GM18858 (cell line): ENCODE measurements around the gene ELF1.
"Not testable (repeated sequence)": the region's sequence is repeated elsewhere in the genome, so short reads cannot be mapped to it uniquely, and the experiment has no call there.

Source experiments
- ATAC-seq: cut with Tn5 transposase; IDR thresholded peaks from one replicate; pipeline ENCODE4 v1.9.1; 2021; ENCODE audit not compliant: unreplicated experiment

ELF1 gene

GRCh38 chr13:40946485-40946884 is 72.6 kb downstream of the ELF1 start:
- ATAC-seq: no peak

GRCh38 chr13:40943073-40943472 is 76.0 kb downstream of the ELF1 start:
- no peak for ATAC-seq

GRCh38 chr13:40941581-40941980 is 77.5 kb downstream of the ELF1 start:
- ATAC-seq: no peak

- no peak for ATAC-seq
Measured at GRCh38 chr13:40940841-40941240, 78.3 kb downstream of the ELF1 start.

- ATAC-seq: peak; percentile 56
Measured at GRCh38 chr13:40933508-40934204, 85.5 kb downstream of the ELF1 start.

GRCh38 chr13:40932252-40932651 is 86.9 kb downstream of the ELF1 start:
- ATAC-seq: no peak

- no peak for ATAC-seq
Measured at GRCh38 chr13:40931719-40932118, 87.4 kb downstream of the ELF1 start.

- ATAC-seq: not testable (repeated sequence)
Measured at GRCh38 chr13:40929883-40930282, 89.2 kb downstream of the ELF1 start.

- ATAC-seq: no peak
Measured at GRCh38 chr13:40928980-40929379, 90.1 kb downstream of the ELF1 start.

- ATAC-seq: no peak
Measured at GRCh38 chr13:40927929-40928328, 91.2 kb downstream of the ELF1 start.

- ATAC-seq: no peak
Measured at GRCh38 chr13:40923867-40924266, 95.2 kb downstream of the ELF1 start.

GRCh38 chr13:40922437-40923040 is 96.6 kb downstream of the ELF1 start:
- ATAC-seq: no peak

GRCh38 chr13:40920826-40921225 is 98.3 kb downstream of the ELF1 start:
- ATAC-seq: no peak

- ATAC-seq: not testable (repeated sequence)
Measured at GRCh38 chr13:40919901-40920300, 99.2 kb downstream of the ELF1 start.

- no peak for ATAC-seq
Measured at GRCh38 chr13:40916207-40916998, 102.7 kb downstream of the ELF1 start.

GRCh38 chr13:40914863-40915262 is 104.3 kb downstream of the ELF1 start:
- not testable (repeated sequence) for ATAC-seq

- no peak for ATAC-seq
Measured at GRCh38 chr13:40911341-40911740, 107.8 kb downstream of the ELF1 start.

- ATAC-seq: peak; percentile 61
Measured at GRCh38 chr13:40910324-40911050, 108.6 kb downstream of the ELF1 start.

- ATAC-seq: not testable (repeated sequence)
Measured at GRCh38 chr13:40909541-40910200, 109.4 kb downstream of the ELF1 start.

- no peak for ATAC-seq
Measured at GRCh38 chr13:40908546-40908945, 110.6 kb downstream of the ELF1 start.

GRCh38 chr13:40901032-40901431 is 118.1 kb downstream of the ELF1 start:
- not testable (repeated sequence) for ATAC-seq
